Ovary (tissue), 9 donors: ENCODE data around the gene DEDD2. TPM values are rescaled to one million over a fixed set of nuclear protein-coding genes. Genes with fewer than 3 reads are reported as not detected.

ENCODE experiments used
- DNase-seq, 5 donors: peaks; one replicate each; pipeline ENCODE4 v3.0.0-alpha.2; 2019 to 2020
- H3K27ac ChIP-seq, 2 donors: fragments of 200-600 bp; one replicate each; pipeline versions ENCODE4 v1.5.1 to v1.8.0; 2019 to 2022
- H3K27me3 ChIP-seq: fragments of 200-600 bp; one replicate; pipeline ENCODE4 v1.8.0; 2022
- H3K36me3 ChIP-seq: fragments of 200-600 bp; sonication (generic); one replicate; pipeline ENCODE4 v1.5.1; 2019
- H3K4me1 ChIP-seq: one replicate; pipeline ENCODE4 v1.8.1; 2013; ENCODE audit warnings: mild to moderate bottlenecking, moderate library complexity; ENCODE audit not compliant: insufficient read depth
- H3K4me3 ChIP-seq: fragments of 200-600 bp; sonication (generic); one replicate; pipeline ENCODE4 v1.5.1; 2017
- H3K9me3 ChIP-seq, 2 donors: fragments of 200-600 bp in 1 of 2; sonication (generic) in 1 of 2; one replicate each; pipeline versions ENCODE4 v1.5.1 to v1.8.1; 2013 to 2019; ENCODE audit warnings: mild to moderate bottlenecking in 1 of 2, moderate library complexity in 1 of 2
- EP300 ChIP-seq: sonication (generic); formaldehyde crosslinking; IDR thresholded peaks from one replicate; pipeline ENCODE4 v1.6.1; 2017; ENCODE audit warnings: antibody characterized with exemption
- POLR2A ChIP-seq: fragments of 450-650 bp; IDR thresholded peaks from one replicate; pipeline ENCODE4 v1.6.1; 2017; ENCODE audit warnings: antibody characterized with exemption, mild to moderate bottlenecking, moderate library complexity
- WGBS, 3 donors: extraction: QIAGEN DNeasy Blood & Tissue Kit in 1 of 3; methylation state at CpG; one replicate each; pipeline versions ENCODE4 v1.1.5 to v1.1.7; 2013 to 2017; 5-methylcytosine and 5-hydroxymethylcytosine counted together
- intact Hi-C, 4 donors: fragments of 100-400 bp; cut with DNase I; formaldehyde crosslinking; loops; one replicate each; pipeline versions ENCODE4 v1.11.0 to v1.15.1; 2022 to 2023
- polyA plus RNA-seq, 2 donors: library from polyadenylated mRNA; stranded (reverse); fragments of 200-250 nt in 1 of 2; fragments of 350-450 nt in 1 of 2; fragmentation: Illumina TruSeq in 1 of 2; extraction: RNeasy Lipid Tissue Mini Kit (QIAGEN cat#74804) in 1 of 2; gene quantifications; one replicate each; pipeline ENCODE4 v1.2.3, GENCODE V29; 2013 to 2014
- total RNA-seq, 7 donors: library from RNA; depleted of rRNA in 2 of 7; stranded (reverse); fragments of >200 nt in 2 of 7; fragmentation: NEBNext Ultra II Directional in 3 of 7; extraction: Animal tissue kit (Norgen Biotek cat#: 25700) in 3 of 7; gene quantifications; one replicate each; pipeline versions ENCODE4 v1.1.0 to v1.2.4, GENCODE V29; 2016 to 2023
- TF ChIP-seq, protein P1 (sequence below), 3 donors: fragments of 450-650 bp in 2 of 3; fragments of 200-600 bp in 1 of 3; IDR thresholded peaks; one replicate each; pipeline versions ENCODE4 v1.5.1 to v1.8.0; 2016 to 2022; ENCODE audit warnings: antibody characterized with exemption in 3 of 3, mild to moderate bottlenecking in 1 of 3
- donor health status: DM: no; HTN: no; CAD: no; lungs with moderate emphysema.
- donor health status: DM: no; HTN: no; CAD: no.
- donor health status: Bipolar disorder and iron deficiency.
- donor health status: DM: yes; HTN: yes; CAD: no.
- donor health status: DM: no; HTN: no; CAD: no.
- donor health status: DM: yes; HTN: yes; CAD: no.

The DEDD2 gene
- total and polyA plus RNA-seq, 9 donors = 8.3 to 36.8 (median 25.1) TPM

DNA sequence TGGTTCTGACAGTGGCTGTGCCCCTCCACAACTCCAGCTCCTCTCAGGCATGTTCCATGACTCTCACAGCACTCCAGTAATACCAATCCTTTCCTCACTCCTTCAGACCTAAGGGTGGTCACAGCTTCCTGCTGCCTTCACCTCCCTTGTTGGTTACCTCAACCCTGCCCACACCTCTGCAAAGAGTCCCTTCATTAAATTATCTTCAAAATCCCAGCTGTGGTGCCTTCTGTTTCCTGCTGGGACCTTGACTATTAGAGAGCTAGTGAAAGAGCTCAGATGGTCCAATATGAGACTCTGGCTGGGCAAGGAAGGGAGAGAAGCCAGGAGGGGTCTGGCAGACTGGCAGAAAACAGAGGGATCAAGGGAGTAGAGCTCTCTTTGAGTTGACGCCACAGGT, 26.1 kb downstream of the DEDD2 start:
- DNase-seq = no peak
- WGBS, 3 donors = 74 to 91% (median 78%) methylated on average over 1 of the region's 1 CpG
- Histone ChIP-seq H3K27me3 (no peaks in the 10 kb centered on the region), H3K9me3 (peaks cover 0 to 4% of the 10 kb centered on the region in 2 donors), H3K4me3 (no peak overlapping the region), H3K4me1 (no peaks in the 10 kb centered on the region), H3K36me3 (no peaks in the 10 kb centered on the region), H3K27ac (no peak overlapping the region)
- TF ChIP-seq, protein P1, sequence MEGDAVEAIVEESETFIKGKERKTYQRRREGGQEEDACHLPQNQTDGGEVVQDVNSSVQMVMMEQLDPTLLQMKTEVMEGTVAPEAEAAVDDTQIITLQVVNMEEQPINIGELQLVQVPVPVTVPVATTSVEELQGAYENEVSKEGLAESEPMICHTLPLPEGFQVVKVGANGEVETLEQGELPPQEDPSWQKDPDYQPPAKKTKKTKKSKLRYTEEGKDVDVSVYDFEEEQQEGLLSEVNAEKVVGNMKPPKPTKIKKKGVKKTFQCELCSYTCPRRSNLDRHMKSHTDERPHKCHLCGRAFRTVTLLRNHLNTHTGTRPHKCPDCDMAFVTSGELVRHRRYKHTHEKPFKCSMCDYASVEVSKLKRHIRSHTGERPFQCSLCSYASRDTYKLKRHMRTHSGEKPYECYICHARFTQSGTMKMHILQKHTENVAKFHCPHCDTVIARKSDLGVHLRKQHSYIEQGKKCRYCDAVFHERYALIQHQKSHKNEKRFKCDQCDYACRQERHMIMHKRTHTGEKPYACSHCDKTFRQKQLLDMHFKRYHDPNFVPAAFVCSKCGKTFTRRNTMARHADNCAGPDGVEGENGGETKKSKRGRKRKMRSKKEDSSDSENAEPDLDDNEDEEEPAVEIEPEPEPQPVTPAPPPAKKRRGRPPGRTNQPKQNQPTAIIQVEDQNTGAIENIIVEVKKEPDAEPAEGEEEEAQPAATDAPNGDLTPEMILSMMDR (IDR thresholded peaks at IDR 0.05) = no peak
- TF ChIP-seq EP300 = no peak
- TF ChIP-seq POLR2A = no peak
- intact Hi-C loops = no loop called here

DNA sequence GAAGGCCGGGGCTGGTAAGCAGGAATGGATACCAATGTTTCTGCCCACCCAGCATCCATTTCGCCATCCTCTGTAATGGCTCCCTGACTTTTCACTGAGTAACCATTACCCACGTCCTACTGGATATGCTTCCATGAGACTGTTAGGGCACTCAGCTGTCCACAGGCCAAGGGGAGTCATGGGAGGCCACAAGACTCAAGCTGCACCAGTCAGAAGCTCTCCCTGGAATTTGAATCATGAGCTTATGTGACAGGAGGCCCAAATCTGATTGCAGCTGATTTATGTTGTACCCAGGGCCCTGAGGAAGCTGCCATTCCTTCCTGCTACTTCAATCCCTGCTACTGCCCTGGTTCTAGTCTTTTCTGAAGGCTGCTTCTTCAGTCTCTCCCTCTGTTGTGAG, 28.3 kb downstream of the DEDD2 start:
- Histone ChIP-seq H3K36me3 (no peaks in the 10 kb centered on the region), H3K9me3 (peaks cover 0 to 4% of the 10 kb centered on the region in 2 donors), H3K27ac (no peak overlapping the region), H3K4me1 (no peaks in the 10 kb centered on the region), H3K4me3 (no peak overlapping the region), H3K27me3 (no peaks in the 10 kb centered on the region)
- no peak for TF ChIP-seq POLR2A
- TF ChIP-seq, protein P1 (IDR thresholded peaks at IDR 0.05) = no peak
- TF ChIP-seq EP300 = no peak
- 54 to 63% (median 55%) methylated on average over 3 of the region's 3 CpGs for WGBS, 3 donors
- intact Hi-C loops = loop anchor here in 1 of 4 donors (10.0 kb wide), 1 partner anchor 54 kb away; the partner anchor contains the start of gene POU2F2
- DNase-seq = no peak

DNA sequence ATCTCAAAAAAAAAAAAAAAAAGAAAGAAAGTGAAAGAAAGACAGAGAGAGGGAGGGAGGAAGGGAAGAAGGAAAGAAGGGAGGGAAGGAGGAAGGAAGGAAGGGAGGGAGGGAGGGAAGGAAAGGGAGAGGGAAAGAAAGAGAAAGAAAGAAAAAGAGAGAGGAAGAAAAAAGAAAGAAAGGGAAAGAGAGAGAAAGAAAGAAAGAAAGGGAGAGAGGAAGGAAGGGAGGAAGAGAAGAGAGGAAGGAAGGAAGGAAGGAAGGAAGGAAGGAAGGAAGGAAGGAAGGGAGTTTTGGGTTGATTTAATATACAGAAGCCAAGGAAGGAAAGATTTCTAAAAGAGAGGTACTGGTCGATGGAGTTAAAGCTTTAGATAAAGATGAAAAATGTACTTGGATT, 28.8 kb downstream of the DEDD2 start:
- intact Hi-C loops = loop anchor here in 1 of 4 donors (10.0 kb wide), 1 partner anchor 54 kb away; the partner anchor contains the start of gene POU2F2

DNA sequence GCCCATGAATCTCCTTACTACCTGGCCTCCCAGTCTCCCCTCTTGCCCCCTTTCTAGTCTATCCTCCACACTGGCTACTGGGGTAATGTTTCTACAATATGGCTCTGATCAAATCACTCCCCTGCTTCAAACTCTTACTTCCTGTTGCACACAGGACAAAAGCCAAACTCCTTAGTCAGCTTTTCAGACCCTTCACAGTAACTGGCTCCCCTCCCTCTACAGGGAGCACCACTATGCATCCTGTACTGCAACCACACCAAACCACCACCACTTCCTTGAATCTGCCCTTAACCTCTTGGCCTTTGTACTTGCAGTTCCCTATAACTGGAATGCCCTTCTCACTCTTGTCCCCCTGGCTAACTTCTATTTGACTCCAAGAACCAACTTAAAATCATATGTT, 32.2 kb downstream of the DEDD2 start:
- H3K27me3 ChIP-seq = no peaks in the 10 kb centered on the region
- intact Hi-C loops = loop anchor here in 1 of 4 donors (10.0 kb wide), 1 partner anchor 50 kb away; the partner anchor contains the start of gene POU2F2
- DNase-seq = no peak
- TF ChIP-seq, protein P1 (IDR thresholded peaks at IDR 0.05) = no peak
- TF ChIP-seq EP300 (no peak), POLR2A (no peak)
- H3K4me3 ChIP-seq = no peak overlapping the region
- no peaks in the 10 kb centered on the region for H3K9me3 ChIP-seq
- H3K27ac ChIP-seq = no peak overlapping the region
- H3K36me3 ChIP-seq = no peaks in the 10 kb centered on the region
- H3K4me1 ChIP-seq = no peaks in the 10 kb centered on the region

More for the DNA sequence above, 28.8 kb downstream of the DEDD2 start:
- H3K27me3 ChIP-seq = no peaks in the 10 kb centered on the region
- TF ChIP-seq POLR2A (no peak), EP300 (no peak)
- TF ChIP-seq, protein P1 (IDR thresholded peaks at IDR 0.05) = no peak
- DNase-seq = no peak
- WGBS, 3 donors = 24 to 44% (median 39%) methylated on average over 1 of the region's 1 CpG
- H3K4me1 ChIP-seq = no peaks in the 10 kb centered on the region
- H3K4me3 ChIP-seq = no peak overlapping the region
- no peak overlapping the region for H3K27ac ChIP-seq
- H3K36me3 ChIP-seq = no peaks in the 10 kb centered on the region
- peaks cover 0 to 4% of the 10 kb centered on the region in 2 donors for H3K9me3 ChIP-seq
